H9 (cell line): ENCODE data around the gene HYAL2. TPM values are rescaled to one million over a fixed set of nuclear protein-coding genes. Genes with fewer than 3 reads are reported as not detected.

Experiments used
- DNase-seq: peaks from one replicate; pipeline ENCODE4 v3.0.0-alpha.2; 2017
- H2AFZ ChIP-seq: one replicate; pipeline ENCODE4 v1.6.1; 2013; ENCODE audit warnings: mild to moderate bottlenecking, low read length, control low read depth, moderate library complexity
- H2AK5ac ChIP-seq: 2 replicates; pipeline ENCODE4 v1.6.1; 2013; ENCODE audit warnings: low read length, control low read depth, mixed read lengths; ENCODE audit not compliant: insufficient read length
- H2BK120ac ChIP-seq: one replicate; pipeline ENCODE4 v1.6.1; 2013; ENCODE audit warnings: low read depth, mild to moderate bottlenecking, low read length, control low read depth, inconsistent platforms; ENCODE audit not compliant: poor library complexity, severe bottlenecking
- H2BK12ac ChIP-seq: 2 replicates; pipeline ENCODE4 v1.6.1; 2013; ENCODE audit warnings: low read length, control low read depth, mixed read lengths, low read depth; ENCODE audit not compliant: insufficient read length
- H2BK15ac ChIP-seq: 2 replicates; pipeline ENCODE4 v1.6.1; 2013; ENCODE audit warnings: low read depth, low read length, control low read depth
- H2BK20ac ChIP-seq: one replicate; pipeline ENCODE4 v1.6.1; 2013; ENCODE audit warnings: low read depth, mild to moderate bottlenecking, low read length, control low read depth, inconsistent platforms; ENCODE audit not compliant: poor library complexity, severe bottlenecking
- H2BK5ac ChIP-seq: 2 replicates; pipeline ENCODE4 v1.6.1; 2013; ENCODE audit warnings: low read length, control low read depth, mixed read lengths; ENCODE audit not compliant: insufficient read length
- H3K14ac ChIP-seq: 2 replicates; pipeline ENCODE4 v1.6.1; 2013; ENCODE audit warnings: low read length, control low read depth; ENCODE audit not compliant: insufficient read depth
- H3K18ac ChIP-seq: 2 replicates; pipeline ENCODE4 v1.6.1; 2013; ENCODE audit warnings: low read depth, mild to moderate bottlenecking, mixed read lengths, low read length, control low read depth; ENCODE audit not compliant: insufficient read length
- H3K23ac ChIP-seq: 2 replicates; pipeline ENCODE4 v1.6.1; 2013; ENCODE audit warnings: low read length, control low read depth, mixed read lengths, low read depth; ENCODE audit not compliant: insufficient read length
- H3K23me2 ChIP-seq: 2 replicates; pipeline ENCODE4 v1.6.1; 2013; ENCODE audit warnings: low read depth, mild to moderate bottlenecking, mixed read lengths, low read length, control low read depth; ENCODE audit not compliant: insufficient read length, poor library complexity, severe bottlenecking
- H3K27ac ChIP-seq: 2 replicates; pipeline ENCODE4 v1.5.1; 2013; ENCODE audit warnings: low read length, control low read depth, mixed read lengths, low read depth; ENCODE audit not compliant: insufficient read length
- H3K27me3 ChIP-seq: 2 replicates; pipeline ENCODE4 v1.6.1; 2013; ENCODE audit warnings: low read length, control low read depth, inconsistent platforms; ENCODE audit not compliant: insufficient read depth
- H3K4ac ChIP-seq: 2 replicates; pipeline ENCODE4 v1.6.1; 2013; ENCODE audit warnings: low read depth, mild to moderate bottlenecking, control low read depth, inconsistent platforms, low read length, moderate library complexity
- H3K4me1 ChIP-seq: 2 replicates; pipeline ENCODE4 v1.6.1; 2013; ENCODE audit warnings: low read length, control low read depth, inconsistent platforms; ENCODE audit not compliant: insufficient read depth
- H3K4me2 ChIP-seq: 2 replicates; pipeline ENCODE4 v1.6.1; 2013; ENCODE audit warnings: low read length, control low read depth, mixed read lengths; ENCODE audit not compliant: insufficient read length, insufficient read depth
- H3K56ac ChIP-seq: 2 replicates; pipeline ENCODE4 v1.6.1; 2013; ENCODE audit warnings: low read depth, mild to moderate bottlenecking, mixed read lengths, low read length, control low read depth; ENCODE audit not compliant: insufficient read length
- H3K79me1 ChIP-seq: 2 replicates; pipeline ENCODE4 v1.6.1; 2013; ENCODE audit warnings: low read depth, mild to moderate bottlenecking, moderate library complexity, low read length, control low read depth, inconsistent platforms; ENCODE audit not compliant: insufficient read depth, poor library complexity, severe bottlenecking
- H3K79me2 ChIP-seq: 2 replicates; pipeline ENCODE4 v1.6.1; 2013; ENCODE audit warnings: low read length, control low read depth, inconsistent platforms; ENCODE audit not compliant: insufficient read depth
- H3K9ac ChIP-seq: 2 replicates; pipeline ENCODE4 v1.6.1; 2013; ENCODE audit warnings: low read length, control low read depth, mixed read lengths; ENCODE audit not compliant: insufficient read length; ENCODE audit errors: extremely low read depth
- H3K9me3 ChIP-seq: one replicate; pipeline ENCODE4 v1.6.1; 2013; ENCODE audit warnings: low read depth, low read length, inconsistent platforms; ENCODE audit not compliant: control insufficient read depth
- H3T11ph ChIP-seq: one replicate; pipeline ENCODE4 v1.6.1; 2013; ENCODE audit warnings: mild to moderate bottlenecking, low read length, control low read depth, inconsistent platforms
- H4K20me1 ChIP-seq: one replicate; pipeline ENCODE4 v1.6.1; 2013; ENCODE audit not compliant: control insufficient read depth, insufficient read length, insufficient read depth
- H4K5ac ChIP-seq: 2 replicates; pipeline ENCODE4 v1.6.1; 2013; ENCODE audit warnings: low read depth, mild to moderate bottlenecking, mixed read lengths, low read length, control low read depth; ENCODE audit not compliant: insufficient read length
- H4K8ac ChIP-seq: replicated peaks from 2 replicates; pipeline ENCODE4 v1.6.1; 2013; ENCODE audit warnings: low read length, control low read depth, mixed read lengths, low read depth; ENCODE audit not compliant: insufficient read length
- H4K91ac ChIP-seq: 2 replicates; pipeline ENCODE4 v1.6.1; 2013; ENCODE audit warnings: low read depth, mild to moderate bottlenecking, moderate library complexity, mixed read lengths, low read length, control low read depth; ENCODE audit not compliant: insufficient read length
- H3K27ac Mint-ChIP-seq, 3 experiments: 2 replicates in 2 of 3; 3 replicates in 1 of 3; pipeline ENCODE4 v1.8.0; 2020 to 2021; ENCODE audit warnings: mixed read lengths in 3 of 3, mild to moderate bottlenecking in 1 of 3, moderate library complexity in 1 of 3
- H3K27me3 Mint-ChIP-seq: 2 replicates; pipeline ENCODE4 v1.8.0; 2021; ENCODE audit warnings: low read depth, mild to moderate bottlenecking, moderate library complexity, mixed read lengths
- H3K36me3 Mint-ChIP-seq, 3 experiments: 2 replicates in 2 of 3; 3 replicates in 1 of 3; pipeline ENCODE4 v1.8.0; 2020 to 2021; ENCODE audit warnings: low read depth in 3 of 3, mixed read lengths in 3 of 3; ENCODE audit not compliant: insufficient read depth in 1 of 3
- H3K4me1 Mint-ChIP-seq, 2 experiments: 2 replicates each; pipeline ENCODE4 v1.8.0; 2020; ENCODE audit warnings: mixed read lengths in 2 of 2
- H3K4me3 Mint-ChIP-seq, 2 experiments: 2 replicates in 1 of 2; 3 replicates in 1 of 2; pipeline ENCODE4 v1.8.0; 2020 to 2021; ENCODE audit warnings: mild to moderate bottlenecking in 2 of 2, mixed read lengths in 2 of 2, moderate library complexity in 1 of 2
- H3K9me3 Mint-ChIP-seq, 2 experiments: 2 replicates in 1 of 2; 3 replicates in 1 of 2; pipeline ENCODE4 v1.8.0; 2020; ENCODE audit warnings: mild to moderate bottlenecking in 2 of 2, mixed read lengths in 2 of 2, moderate library complexity in 1 of 2
- WGBS: extraction: QIAGEN DNeasy Blood & Tissue Kit; methylation state at CpG from one replicate; pipeline ENCODE4 v1.1.7; 2013; ENCODE audit warnings: missing lambda C conversion rate, low lambda C conversion rate, mixed read lengths; ENCODE audit not compliant: insufficient read length; ENCODE audit errors: extremely low coverage; 5-methylcytosine and 5-hydroxymethylcytosine counted together
- total RNA-seq: library from RNA; stranded (reverse); gene quantifications from 2 replicates; pipeline ENCODE4 v1.2.1, GENCODE V29; 2021
- TF ChIP-seq, protein P1 (sequence below): fragments of 200-600 bp; sonication (generic); conservative IDR thresholded peaks from 3 replicates; pipeline ENCODE4 v1.8.0; 2021; ENCODE audit warnings: antibody characterized with exemption, mild to moderate bottlenecking

Gene HYAL2
- total RNA-seq, 1 experiment from 2014 or later, result 51.9 TPM

DNA sequence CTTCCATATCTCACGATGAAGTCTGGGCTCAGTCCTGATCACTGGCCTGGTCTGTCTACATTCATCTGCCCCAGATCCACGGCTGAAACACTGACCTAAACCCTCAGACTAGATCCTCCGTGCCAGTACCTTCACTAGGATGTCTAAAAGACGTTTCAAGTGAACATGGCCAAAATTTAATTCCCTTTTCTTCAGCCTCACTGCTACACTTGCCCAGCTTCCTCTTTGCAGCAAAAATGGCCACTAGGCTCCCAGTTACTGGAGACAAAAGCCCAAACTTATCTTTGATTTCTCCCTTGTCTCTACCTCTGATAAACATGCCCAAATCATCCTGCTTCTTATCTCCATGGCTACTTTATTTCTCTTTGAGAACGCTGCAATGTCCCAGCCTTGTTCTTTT is 16.4 kb upstream of the HYAL2 start:
- Histone ChIP-seq H3K4me1 (no peaks in the 10 kb centered on the region; the same call in 1 of the 2 replicates), H3K79me1 (no peaks in the 10 kb centered on the region), H3K9me3 (no peaks in the 10 kb centered on the region), H4K5ac (no peak overlapping the region), H3K9ac (no peak overlapping the region), H2BK20ac (no peak overlapping the region), H2AFZ (no peak overlapping the region), H3K27ac (no peak overlapping the region), H4K8ac (no peak overlapping the region), H4K20me1 (no peaks in the 10 kb centered on the region), H3K4ac (no peak overlapping the region), H3K23ac (no peak overlapping the region), H2AK5ac (no peak overlapping the region), H3K27me3 (peaks cover 13% of the 10 kb centered on the region; the same call in 1 of the 2 replicates), H2BK15ac (no peak overlapping the region), H3T11ph (no peak overlapping the region), H3K79me2 (peaks cover 5% of the 10 kb centered on the region; the same call in 1 of the 2 replicates), H2BK120ac (no peak overlapping the region), H2BK5ac (no peak overlapping the region), H3K4me2 (no peak overlapping the region), H3K18ac (no peak overlapping the region), H3K14ac (no peak overlapping the region), H2BK12ac (no peak overlapping the region), H3K56ac (no peak overlapping the region), H4K91ac (no peak overlapping the region), H3K23me2 (peaks cover 24% of the 10 kb centered on the region)
- Mint-ChIP-seq H3K4me3 (peak overlapping the region; percentile 64 to 87; a peak in 4 of 5 replicates), H3K36me3 (peaks cover 0 to 8% (median 6%) of the 10 kb centered on the region in 3 experiments; a peak in 5 of 7 replicates), H3K4me1 (peaks cover 29 to 44% of the 10 kb centered on the region in 2 experiments), H3K9me3 (no peaks in the 10 kb centered on the region; a peak in 1 of 5 replicates), H3K27me3 (peaks cover 53% of the 10 kb centered on the region), H3K27ac (no peak overlapping the region)
- TF ChIP-seq, protein P1, sequence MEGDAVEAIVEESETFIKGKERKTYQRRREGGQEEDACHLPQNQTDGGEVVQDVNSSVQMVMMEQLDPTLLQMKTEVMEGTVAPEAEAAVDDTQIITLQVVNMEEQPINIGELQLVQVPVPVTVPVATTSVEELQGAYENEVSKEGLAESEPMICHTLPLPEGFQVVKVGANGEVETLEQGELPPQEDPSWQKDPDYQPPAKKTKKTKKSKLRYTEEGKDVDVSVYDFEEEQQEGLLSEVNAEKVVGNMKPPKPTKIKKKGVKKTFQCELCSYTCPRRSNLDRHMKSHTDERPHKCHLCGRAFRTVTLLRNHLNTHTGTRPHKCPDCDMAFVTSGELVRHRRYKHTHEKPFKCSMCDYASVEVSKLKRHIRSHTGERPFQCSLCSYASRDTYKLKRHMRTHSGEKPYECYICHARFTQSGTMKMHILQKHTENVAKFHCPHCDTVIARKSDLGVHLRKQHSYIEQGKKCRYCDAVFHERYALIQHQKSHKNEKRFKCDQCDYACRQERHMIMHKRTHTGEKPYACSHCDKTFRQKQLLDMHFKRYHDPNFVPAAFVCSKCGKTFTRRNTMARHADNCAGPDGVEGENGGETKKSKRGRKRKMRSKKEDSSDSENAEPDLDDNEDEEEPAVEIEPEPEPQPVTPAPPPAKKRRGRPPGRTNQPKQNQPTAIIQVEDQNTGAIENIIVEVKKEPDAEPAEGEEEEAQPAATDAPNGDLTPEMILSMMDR, result no peak
- WGBS, result no CpG with 5 or more reads among the region's 5 CpGs
- DNase-seq, result no peak
